ENCODE measurements around the gene ABCG5.
A peak's percentile ranks its signal among the peaks of the same experiment; 100 is the strongest.

The ABCG5 gene

DNA sequence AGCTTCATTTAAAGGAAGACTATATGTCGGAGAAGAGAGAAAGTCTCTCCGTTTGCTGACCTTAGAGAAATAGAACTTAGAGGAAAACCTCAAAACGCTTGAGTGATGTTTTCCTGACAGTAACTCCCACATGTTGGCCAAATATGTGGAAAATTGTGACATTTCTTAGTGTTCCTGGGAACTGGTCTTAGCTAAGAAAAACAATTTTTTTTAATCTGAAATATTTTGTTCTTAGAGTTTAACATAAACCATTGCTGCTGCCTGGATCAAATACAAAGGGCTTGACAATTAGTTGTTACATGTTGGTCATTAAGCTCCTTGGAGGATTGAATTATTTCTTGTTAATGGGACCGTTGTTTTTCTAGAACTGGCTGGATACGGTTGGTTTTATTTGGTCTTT, 48.5 kb downstream of the ABCG5 start:
- H3K9ac ChIP-seq: no peak overlapping the region
- no peaks in the 10 kb centered on the region for H3K27me3 ChIP-seq (ENCODE audit: control insufficient read depth, insufficient read depth, low read length)
- H3K4me2 ChIP-seq (ENCODE audit: low read length): no peak overlapping the region
- no peak overlapping the region for H3K4me3 ChIP-seq (ENCODE audit: low read depth, low read length)
- no peaks in the 10 kb centered on the region for H3K79me2 ChIP-seq
- H3K9me3 ChIP-seq (ENCODE audit: control insufficient read depth, low read length): no peaks in the 10 kb centered on the region
- H3K27ac ChIP-seq: peak overlapping the region; percentile 13
- no peak overlapping the region for H2AFZ ChIP-seq
- TF ChIP-seq, protein P1, sequence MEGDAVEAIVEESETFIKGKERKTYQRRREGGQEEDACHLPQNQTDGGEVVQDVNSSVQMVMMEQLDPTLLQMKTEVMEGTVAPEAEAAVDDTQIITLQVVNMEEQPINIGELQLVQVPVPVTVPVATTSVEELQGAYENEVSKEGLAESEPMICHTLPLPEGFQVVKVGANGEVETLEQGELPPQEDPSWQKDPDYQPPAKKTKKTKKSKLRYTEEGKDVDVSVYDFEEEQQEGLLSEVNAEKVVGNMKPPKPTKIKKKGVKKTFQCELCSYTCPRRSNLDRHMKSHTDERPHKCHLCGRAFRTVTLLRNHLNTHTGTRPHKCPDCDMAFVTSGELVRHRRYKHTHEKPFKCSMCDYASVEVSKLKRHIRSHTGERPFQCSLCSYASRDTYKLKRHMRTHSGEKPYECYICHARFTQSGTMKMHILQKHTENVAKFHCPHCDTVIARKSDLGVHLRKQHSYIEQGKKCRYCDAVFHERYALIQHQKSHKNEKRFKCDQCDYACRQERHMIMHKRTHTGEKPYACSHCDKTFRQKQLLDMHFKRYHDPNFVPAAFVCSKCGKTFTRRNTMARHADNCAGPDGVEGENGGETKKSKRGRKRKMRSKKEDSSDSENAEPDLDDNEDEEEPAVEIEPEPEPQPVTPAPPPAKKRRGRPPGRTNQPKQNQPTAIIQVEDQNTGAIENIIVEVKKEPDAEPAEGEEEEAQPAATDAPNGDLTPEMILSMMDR (IDR thresholded peaks at IDR 0.05): no peak
- no peaks in the 10 kb centered on the region for H3K4me1 ChIP-seq
- no peaks in the 10 kb centered on the region for H3K36me3 ChIP-seq (ENCODE audit: control insufficient read depth, insufficient read depth, low read length)

DNA sequence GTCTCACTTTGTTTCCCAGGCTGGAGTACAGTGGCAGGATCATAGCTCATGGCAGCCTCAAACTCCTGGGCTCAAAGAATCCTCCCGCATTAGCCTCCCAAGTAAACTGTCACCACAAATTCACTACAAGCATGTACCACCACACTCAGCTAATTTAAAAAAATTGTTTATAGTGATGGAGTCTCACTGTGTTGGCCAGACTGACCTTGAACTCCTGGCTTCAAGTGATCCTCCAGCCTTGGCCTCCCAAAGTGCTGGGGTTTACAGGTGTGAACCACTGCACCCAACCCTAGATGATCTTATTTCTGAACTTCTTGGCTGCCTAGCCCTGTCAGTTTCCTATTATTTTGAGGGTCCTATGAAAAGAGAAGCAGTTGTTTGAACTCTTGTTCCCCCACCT, 50.0 kb downstream of the ABCG5 start:
- H3K79me2 ChIP-seq: no peaks in the 10 kb centered on the region
- no peak overlapping the region for H3K27ac ChIP-seq
- no peaks in the 10 kb centered on the region for H3K36me3 ChIP-seq (ENCODE audit: control insufficient read depth, insufficient read depth, low read length)
- H3K4me2 ChIP-seq (ENCODE audit: low read length): no peak overlapping the region
- H3K4me3 ChIP-seq (ENCODE audit: low read depth, low read length): no peak overlapping the region
- H3K4me1 ChIP-seq: no peaks in the 10 kb centered on the region
- H3K9ac ChIP-seq: no peak overlapping the region
- no peaks in the 10 kb centered on the region for H3K9me3 ChIP-seq (ENCODE audit: control insufficient read depth, low read length)
- no peaks in the 10 kb centered on the region for H3K27me3 ChIP-seq (ENCODE audit: control insufficient read depth, insufficient read depth, low read length)
- no peak overlapping the region for H2AFZ ChIP-seq
- TF ChIP-seq, protein P1 (IDR thresholded peaks at IDR 0.05): no peak

- no peak overlapping the region for H3K9ac ChIP-seq
- H2AFZ ChIP-seq: no peak overlapping the region
- no peak overlapping the region for H3K4me3 ChIP-seq (ENCODE audit: low read depth, low read length)
- TF ChIP-seq, protein P1 (IDR thresholded peaks at IDR 0.05): no peak
- no peaks in the 10 kb centered on the region for H3K27me3 ChIP-seq (ENCODE audit: control insufficient read depth, insufficient read depth, low read length)
- no peak overlapping the region for H3K27ac ChIP-seq
- no peaks in the 10 kb centered on the region for H3K9me3 ChIP-seq (ENCODE audit: control insufficient read depth, low read length)
- no peaks in the 10 kb centered on the region for H3K36me3 ChIP-seq (ENCODE audit: control insufficient read depth, insufficient read depth, low read length)
- no peaks in the 10 kb centered on the region for H3K79me2 ChIP-seq
- no peak overlapping the region for H3K4me2 ChIP-seq (ENCODE audit: low read length)
- no peaks in the 10 kb centered on the region for H3K4me1 ChIP-seq
Observed at GRCh38 chr2:43787895-43788294, 50.7 kb downstream of the ABCG5 start.

DNA sequence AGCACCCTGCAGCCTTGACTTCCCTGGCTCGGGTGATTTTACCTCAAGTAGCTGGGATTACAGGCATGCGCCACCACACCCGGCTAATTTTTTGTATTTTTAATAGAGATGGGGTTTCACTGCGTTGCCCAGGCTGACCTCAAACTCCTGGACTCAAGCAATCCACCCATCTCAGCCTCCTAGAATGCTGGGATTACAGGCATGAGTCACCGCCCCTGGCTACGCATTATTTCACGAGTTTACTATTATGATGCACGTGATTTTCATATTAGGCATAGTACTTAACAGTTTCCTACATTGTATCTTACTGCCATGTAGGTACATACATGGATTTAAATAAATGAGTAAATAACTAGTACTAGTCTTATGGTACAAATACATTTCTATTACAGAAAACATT, 60.4 kb downstream of the ABCG5 start:
- peaks cover 5% of the 10 kb centered on the region for H3K4me1 ChIP-seq
- H3K4me2 ChIP-seq (ENCODE audit: low read length): no peak overlapping the region
- H3K4me3 ChIP-seq (ENCODE audit: low read depth, low read length): no peak overlapping the region
- H3K27ac ChIP-seq: no peak overlapping the region
- H3K36me3 ChIP-seq (ENCODE audit: control insufficient read depth, insufficient read depth, low read length): no peaks in the 10 kb centered on the region
- H3K9ac ChIP-seq: no peak overlapping the region
- no peaks in the 10 kb centered on the region for H3K27me3 ChIP-seq (ENCODE audit: control insufficient read depth, insufficient read depth, low read length)
- H2AFZ ChIP-seq: no peak overlapping the region
- H3K9me3 ChIP-seq (ENCODE audit: control insufficient read depth, low read length): no peaks in the 10 kb centered on the region
- H3K79me2 ChIP-seq: peaks cover 3% of the 10 kb centered on the region
- TF ChIP-seq, protein P1 (IDR thresholded peaks at IDR 0.05): no peak

- no peaks in the 10 kb centered on the region for H3K9me3 ChIP-seq (ENCODE audit: control insufficient read depth, low read length)
- H3K4me3 ChIP-seq (ENCODE audit: low read depth, low read length): no peak overlapping the region
- TF ChIP-seq, protein P1 (IDR thresholded peaks at IDR 0.05): no peak
- H3K4me1 ChIP-seq: peaks cover 5% of the 10 kb centered on the region
- no peaks in the 10 kb centered on the region for H3K27me3 ChIP-seq (ENCODE audit: control insufficient read depth, insufficient read depth, low read length)
- H3K27ac ChIP-seq: no peak overlapping the region
- H3K9ac ChIP-seq: no peak overlapping the region
- H3K36me3 ChIP-seq (ENCODE audit: control insufficient read depth, insufficient read depth, low read length): no peaks in the 10 kb centered on the region
- H3K4me2 ChIP-seq (ENCODE audit: low read length): no peak overlapping the region
- no peak overlapping the region for H2AFZ ChIP-seq
- peaks cover 3% of the 10 kb centered on the region for H3K79me2 ChIP-seq
Observed at GRCh38 chr2:43777306-43777926, 61.2 kb downstream of the ABCG5 start.

Data from parathyroid adenoma (tissue), 2 donors.